ENCODE results near the gene HTR2A. TPM values are rescaled to one million over a fixed set of nuclear protein-coding genes. Genes with fewer than 3 reads are reported as not detected.

The HTR2A gene
- total RNA-seq, 1 experiment from 2014 or later: not detected

GRCh38 chr13:46895381-46895780 is 1.5 kb downstream of the HTR2A start:
- Histone ChIP-seq H3K36me3 (no peaks in the 10 kb centered on the region), H3K9me3 (replicated peaks) (no peaks in the 10 kb centered on the region), H3K4me3 (no peak overlapping the region), H3K27me3 (replicated peaks) (peaks cover 31% of the 10 kb centered on the region), H3K4me1 (replicated peaks) (peaks cover 7% of the 10 kb centered on the region; the same call in 1 of the 2 replicates), H3K27ac (no peak overlapping the region)
- DNase-seq (ENCODE audit: low read depth in 1 of 2, low spot score in 2 of 2): no peak

GRCh38 chr13:46894568-46894967 is 2.3 kb downstream of the HTR2A start:
- H3K4me3 ChIP-seq: no peak overlapping the region
- peaks cover 32% of the 10 kb centered on the region for H3K27me3 ChIP-seq (replicated peaks)
- H3K27ac ChIP-seq: no peak overlapping the region
- DNase-seq (ENCODE audit: low read depth in 1 of 2, low spot score in 2 of 2): no peak
- H3K9me3 ChIP-seq (replicated peaks): no peaks in the 10 kb centered on the region
- no peaks in the 10 kb centered on the region for H3K36me3 ChIP-seq
- H3K4me1 ChIP-seq (replicated peaks): peaks cover 7% of the 10 kb centered on the region; the same call in 1 of the 2 replicates

DNA sequence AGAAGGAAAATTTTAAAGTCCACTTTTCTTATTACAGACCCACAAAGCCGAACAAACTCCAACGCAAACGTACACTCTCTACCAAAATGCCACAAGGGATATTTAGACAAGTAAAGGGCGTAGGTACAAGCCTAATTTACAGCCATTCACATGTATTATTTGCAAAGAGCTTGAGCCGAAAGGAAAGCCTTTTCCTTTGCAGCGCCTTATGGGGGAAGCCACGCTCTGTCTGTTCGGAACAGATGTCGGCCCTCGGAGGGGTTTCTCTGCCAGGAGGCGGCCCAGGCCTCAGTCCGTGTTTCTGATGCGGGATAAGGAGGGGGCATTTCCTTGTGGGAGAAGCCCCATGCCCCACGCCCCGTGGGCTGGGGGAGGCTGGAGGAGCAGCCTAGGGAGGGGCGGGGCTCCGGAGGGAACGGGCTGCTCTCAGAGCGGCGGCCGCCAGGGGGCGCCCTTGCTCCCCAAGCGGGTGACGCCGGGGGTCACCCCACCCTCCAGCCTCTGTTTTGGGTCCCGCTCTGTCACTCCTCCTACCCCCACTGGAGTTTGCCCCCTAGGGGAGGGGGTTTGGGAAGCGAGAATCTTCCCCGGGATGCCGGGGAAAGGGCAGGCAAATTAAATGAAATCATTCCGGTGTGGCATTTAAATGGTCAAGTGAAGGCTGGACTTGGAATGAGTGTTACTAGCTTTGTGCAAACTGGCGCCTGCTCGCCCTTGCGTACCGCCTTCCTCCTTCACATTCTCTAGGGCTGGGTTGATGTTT is 2.9 kb downstream of the HTR2A start:
- Histone ChIP-seq H3K36me3 (no peaks in the 10 kb centered on the region), H3K27me3 (replicated peaks) (peaks cover 37% of the 10 kb centered on the region), H3K27ac (no peak overlapping the region), H3K9me3 (replicated peaks) (no peaks in the 10 kb centered on the region), H3K4me1 (replicated peaks) (peaks cover 7% of the 10 kb centered on the region; the same call in 1 of the 2 replicates), H3K4me3 (peak overlapping the region; percentile 31)
- peak; percentile 47 to 51 for DNase-seq (ENCODE audit: low read depth in 1 of 2, low spot score in 2 of 2)

DNA sequence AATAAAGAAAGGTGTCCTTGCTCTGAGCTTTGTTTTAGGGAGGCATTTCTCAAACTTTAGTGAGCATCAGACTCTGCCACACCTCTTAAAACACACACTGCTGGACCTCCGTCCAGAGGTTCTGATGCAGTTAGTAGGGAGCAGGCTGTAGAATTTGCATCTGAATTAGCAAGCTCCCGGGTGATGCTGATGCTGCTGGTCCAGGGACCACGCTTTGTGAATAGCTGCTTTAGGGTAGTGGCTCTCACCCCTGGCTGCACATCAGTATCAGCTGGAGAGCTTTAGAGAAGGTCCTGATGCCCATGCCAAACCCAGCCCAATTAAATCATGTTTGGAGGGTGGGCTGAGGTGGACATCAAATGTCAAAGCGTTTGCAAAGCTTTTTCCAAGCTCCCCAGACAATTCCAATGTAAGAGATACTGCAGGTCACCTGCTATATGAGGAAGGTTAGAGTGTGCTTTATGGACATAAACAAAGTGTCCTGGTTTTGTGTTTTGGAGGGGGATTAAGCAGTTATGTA is 3.6 kb downstream of the HTR2A start:
- DNase-seq (ENCODE audit: low read depth in 1 of 2, low spot score in 2 of 2): no peak
- Histone ChIP-seq H3K9me3 (replicated peaks) (no peaks in the 10 kb centered on the region), H3K4me3 (no peak overlapping the region), H3K36me3 (no peaks in the 10 kb centered on the region), H3K4me1 (replicated peaks) (peaks cover 7% of the 10 kb centered on the region; the same call in 1 of the 2 replicates), H3K27ac (no peak overlapping the region), H3K27me3 (replicated peaks) (peaks cover 37% of the 10 kb centered on the region)

GRCh38 chr13:46885018-46885417 is 11.8 kb downstream of the HTR2A start:
- Histone ChIP-seq H3K27ac (no peak overlapping the region), H3K4me3 (no peak overlapping the region), H3K36me3 (no peaks in the 10 kb centered on the region), H3K4me1 (replicated peaks) (no peaks in the 10 kb centered on the region), H3K9me3 (replicated peaks) (no peaks in the 10 kb centered on the region), H3K27me3 (replicated peaks) (0 out of 2 replicates have a peak, but pooled peaks cover 6% of the 10 kb centered on the region)
- no peak for DNase-seq (ENCODE audit: low read depth in 1 of 2, low spot score in 2 of 2)

- H3K4me1 ChIP-seq (replicated peaks): no peaks in the 10 kb centered on the region
- H3K27me3 ChIP-seq (replicated peaks): 0 out of 2 replicates have a peak, but pooled peaks cover 5% of the 10 kb centered on the region
- no peaks in the 10 kb centered on the region for H3K9me3 ChIP-seq (replicated peaks)
- no peaks in the 10 kb centered on the region for H3K36me3 ChIP-seq
- H3K4me3 ChIP-seq: no peak overlapping the region
- no peak overlapping the region for H3K27ac ChIP-seq
- DNase-seq (ENCODE audit: low read depth in 1 of 2, low spot score in 2 of 2): no peak
Observed at GRCh38 chr13:46884531-46884930, 12.3 kb downstream of the HTR2A start.

DNA sequence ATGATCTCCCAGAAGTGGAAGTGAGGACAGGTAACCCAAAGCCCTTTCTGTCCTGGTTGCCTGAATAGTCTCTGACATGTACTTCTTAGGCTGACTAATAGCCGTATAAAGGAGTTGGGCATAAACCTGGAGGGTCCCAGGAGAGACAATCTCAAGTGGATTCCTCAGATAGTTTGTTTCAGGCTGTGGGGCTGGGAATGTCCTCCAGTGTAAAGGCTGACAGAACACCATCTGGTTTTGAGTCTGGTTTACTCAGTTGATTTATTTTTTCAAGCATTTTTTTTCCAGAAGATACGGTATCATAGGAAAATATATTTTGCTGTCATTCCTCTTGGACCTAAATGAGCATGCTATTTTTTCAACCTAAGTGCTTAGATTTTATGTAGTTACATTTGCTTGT is 15.2 kb downstream of the HTR2A start:
- Histone ChIP-seq H3K27me3 (replicated peaks) (no peaks in the 10 kb centered on the region; the same call in 1 of the 2 replicates), H3K27ac (no peak overlapping the region), H3K4me3 (no peak overlapping the region), H3K9me3 (replicated peaks) (no peaks in the 10 kb centered on the region), H3K4me1 (replicated peaks) (no peaks in the 10 kb centered on the region), H3K36me3 (no peaks in the 10 kb centered on the region)
- DNase-seq (ENCODE audit: low read depth in 1 of 2, low spot score in 2 of 2): no peak

- Histone ChIP-seq H3K4me1 (replicated peaks) (no peaks in the 10 kb centered on the region), H3K36me3 (no peaks in the 10 kb centered on the region), H3K9me3 (replicated peaks) (no peaks in the 10 kb centered on the region), H3K27ac (no peak overlapping the region), H3K27me3 (replicated peaks) (no peaks in the 10 kb centered on the region; the same call in none of the 2 replicates), H3K4me3 (no peak overlapping the region)
- DNase-seq (ENCODE audit: low read depth in 1 of 2, low spot score in 2 of 2): no peak
Observed at GRCh38 chr13:46874006-46874405, 22.8 kb downstream of the HTR2A start.

DNA sequence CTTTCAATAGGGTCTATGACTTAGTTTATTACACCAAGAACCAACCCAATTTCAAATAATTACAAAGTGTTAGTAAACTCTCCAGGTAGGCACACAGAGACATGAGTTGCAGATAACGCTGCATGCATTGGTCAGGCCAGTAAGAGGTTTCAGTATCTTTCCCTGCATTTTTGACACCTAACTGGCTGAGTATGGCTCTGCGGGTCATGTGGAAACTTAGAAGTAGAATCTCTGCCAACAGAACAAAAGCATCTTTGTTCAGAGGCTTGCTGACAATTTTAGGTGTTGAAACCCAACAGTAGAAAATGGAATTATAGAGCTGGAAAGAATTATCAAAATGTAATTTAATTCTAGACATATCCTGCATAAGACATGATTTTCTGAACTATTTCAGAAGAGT is 25.3 kb downstream of the HTR2A start:
- Histone ChIP-seq H3K36me3 (no peaks in the 10 kb centered on the region), H3K4me1 (replicated peaks) (no peaks in the 10 kb centered on the region), H3K27ac (no peak overlapping the region), H3K9me3 (replicated peaks) (no peaks in the 10 kb centered on the region), H3K27me3 (replicated peaks) (no peaks in the 10 kb centered on the region; the same call in 1 of the 2 replicates), H3K4me3 (no peak overlapping the region)
- DNase-seq (ENCODE audit: low read depth in 1 of 2, low spot score in 2 of 2): no peak

DNA sequence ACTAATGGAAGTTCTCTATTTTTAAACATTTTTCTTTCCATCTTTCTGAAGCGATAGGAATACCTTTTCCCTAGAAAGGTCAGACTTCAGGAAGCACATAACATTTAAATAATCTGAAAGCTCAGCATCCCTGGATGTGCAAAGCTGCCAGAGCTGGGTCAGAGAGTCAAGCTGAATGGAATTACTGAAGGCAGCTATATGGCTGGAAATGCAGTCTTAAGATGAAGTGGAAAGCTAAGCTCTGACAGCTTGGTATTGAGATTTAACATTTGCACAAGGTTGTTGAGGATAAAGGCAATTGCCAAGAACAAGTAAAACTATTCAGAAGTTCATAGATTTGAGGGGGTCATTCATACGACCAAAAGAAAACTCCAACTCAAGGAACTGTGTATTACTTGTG is 28.8 kb downstream of the HTR2A start:
- H3K27ac ChIP-seq: no peak overlapping the region
- H3K4me3 ChIP-seq: no peak overlapping the region
- H3K36me3 ChIP-seq: no peaks in the 10 kb centered on the region
- no peaks in the 10 kb centered on the region for H3K9me3 ChIP-seq (replicated peaks)
- no peak for DNase-seq (ENCODE audit: low read depth in 1 of 2, low spot score in 2 of 2)
- H3K4me1 ChIP-seq (replicated peaks): no peaks in the 10 kb centered on the region
- H3K27me3 ChIP-seq (replicated peaks): no peaks in the 10 kb centered on the region

DNA sequence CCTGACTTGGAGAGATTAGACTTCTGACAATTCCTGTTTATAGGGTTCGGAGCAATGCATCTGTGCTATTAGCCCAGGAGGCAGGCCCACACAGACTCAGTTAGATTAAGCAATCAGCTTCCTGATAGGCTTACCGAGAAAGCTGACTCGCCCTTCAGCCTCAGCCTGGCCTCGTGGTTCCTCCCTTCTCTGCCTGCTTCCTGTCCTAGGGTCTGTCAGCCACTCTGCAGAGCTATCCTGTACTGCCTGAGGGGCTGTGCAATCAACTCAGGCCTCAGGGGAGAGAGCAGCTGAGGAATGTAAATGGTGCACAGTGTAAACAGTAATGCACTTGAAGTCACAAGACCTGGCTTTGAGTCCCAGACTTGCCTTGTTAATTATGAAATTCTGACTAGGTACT is 30.7 kb downstream of the HTR2A start:
- no peak for DNase-seq (ENCODE audit: low read depth in 1 of 2, low spot score in 2 of 2)
- Histone ChIP-seq H3K4me1 (replicated peaks) (no peaks in the 10 kb centered on the region), H3K4me3 (no peak overlapping the region), H3K27ac (no peak overlapping the region), H3K9me3 (replicated peaks) (no peaks in the 10 kb centered on the region), H3K27me3 (replicated peaks) (no peaks in the 10 kb centered on the region), H3K36me3 (no peaks in the 10 kb centered on the region)

DNA sequence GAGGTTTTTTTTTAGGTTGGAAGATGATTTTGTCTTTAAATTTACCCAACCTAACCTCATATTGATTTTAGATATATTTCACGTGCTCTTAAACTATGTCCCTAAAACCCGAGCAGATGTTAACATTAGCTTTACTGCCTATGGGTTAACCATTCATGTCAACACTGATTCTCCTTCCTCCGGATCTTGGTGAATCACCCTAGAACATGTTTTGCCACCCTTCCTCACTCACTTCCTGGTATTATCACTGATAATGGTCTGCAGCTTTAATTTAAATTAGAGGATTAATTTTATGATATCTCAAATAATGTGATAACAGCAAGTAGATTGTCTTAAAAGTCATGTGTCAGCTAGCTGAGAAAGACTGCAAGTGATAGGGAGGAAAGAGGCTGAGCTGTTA is 31.9 kb downstream of the HTR2A start:
- Histone ChIP-seq H3K4me1 (replicated peaks) (no peaks in the 10 kb centered on the region), H3K4me3 (no peak overlapping the region), H3K9me3 (replicated peaks) (no peaks in the 10 kb centered on the region), H3K27me3 (replicated peaks) (no peaks in the 10 kb centered on the region), H3K36me3 (no peaks in the 10 kb centered on the region), H3K27ac (no peak overlapping the region)
- DNase-seq (ENCODE audit: low read depth in 1 of 2, low spot score in 2 of 2): no peak

DNA sequence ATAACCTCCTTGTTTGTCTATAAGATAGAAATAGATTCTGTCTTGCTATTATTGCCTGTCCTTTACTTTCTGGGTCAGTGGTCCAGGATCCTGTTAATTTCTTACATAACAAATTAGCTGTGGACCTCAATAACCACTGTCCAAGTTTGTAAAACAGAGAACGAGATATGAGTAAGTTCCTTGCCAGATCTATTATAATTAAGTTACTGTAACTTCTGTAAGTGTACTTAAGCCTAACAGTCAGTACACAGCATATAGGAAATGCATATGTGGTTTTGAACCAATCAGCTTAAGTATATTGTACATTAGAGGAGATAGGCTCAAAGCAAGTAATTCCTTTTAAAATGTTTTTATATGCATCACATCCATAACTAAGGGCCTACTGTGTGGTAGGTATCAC is 34.9 kb downstream of the HTR2A start:
- DNase-seq (ENCODE audit: low read depth in 1 of 2, low spot score in 2 of 2): no peak
- Histone ChIP-seq H3K9me3 (replicated peaks) (no peaks in the 10 kb centered on the region), H3K36me3 (no peaks in the 10 kb centered on the region), H3K27ac (no peak overlapping the region), H3K4me1 (replicated peaks) (no peaks in the 10 kb centered on the region), H3K4me3 (no peak overlapping the region), H3K27me3 (replicated peaks) (no peaks in the 10 kb centered on the region)

DNA sequence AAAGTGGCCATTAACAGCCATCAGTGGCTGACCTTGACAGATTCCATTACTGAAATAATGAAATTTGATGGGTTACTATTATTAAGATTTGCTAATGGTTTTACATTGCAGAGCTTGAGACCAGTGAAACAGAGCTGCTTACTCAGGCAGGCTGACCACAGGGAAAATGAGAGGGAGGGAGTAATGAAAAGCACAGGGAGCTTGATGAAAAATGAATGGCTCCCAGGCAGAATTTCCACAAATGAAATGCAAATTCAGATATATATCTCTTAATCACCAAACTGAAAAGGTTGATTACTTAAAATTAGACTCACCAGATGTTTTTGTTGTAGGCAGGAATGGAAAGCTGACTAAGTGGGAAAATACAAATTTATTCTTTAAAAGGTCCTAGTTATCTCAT is 36.1 kb downstream of the HTR2A start:
- no peak overlapping the region for H3K4me3 ChIP-seq
- no peak for DNase-seq (ENCODE audit: low read depth in 1 of 2, low spot score in 2 of 2)

More for the DNA sequence above, 36.1 kb downstream of the HTR2A start:
- Histone ChIP-seq H3K27me3 (replicated peaks) (no peaks in the 10 kb centered on the region), H3K4me1 (replicated peaks) (no peaks in the 10 kb centered on the region), H3K27ac (no peak overlapping the region), H3K36me3 (no peaks in the 10 kb centered on the region), H3K9me3 (replicated peaks) (no peaks in the 10 kb centered on the region)
